WI38 (cell line): ENCODE results near the gene SLC25A20.
"Not testable (repeated sequence)": the region's sequence is repeated elsewhere in the genome, so short reads cannot be mapped to it uniquely, and the experiment has no call there.

Source experiments
- H3K4me3 ChIP-seq: 2 replicates; pipeline ENCODE4 v1.5.1; 2011; ENCODE audit warnings: low read depth, mild to moderate bottlenecking, control low read depth, low read length
- CTCF ChIP-seq: IDR thresholded peaks from 2 replicates; pipeline ENCODE4 v1.5.1; 2012; ENCODE audit warnings: low read depth, mild to moderate bottlenecking, control low read depth, low read length

Gene SLC25A20

GRCh38 chr3:48835650-48836366 lies 62.9 kb downstream of the SLC25A20 start:
- TF ChIP-seq CTCF: no peak
- H3K4me3 ChIP-seq: no peak overlapping the region

GRCh38 chr3:48832684-48833083 lies 66.0 kb downstream of the SLC25A20 start:
- H3K4me3 ChIP-seq: no peak overlapping the region

GRCh38 chr3:48830715-48831114 lies 68.0 kb downstream of the SLC25A20 start:
- no peak for TF ChIP-seq CTCF
- H3K4me3 ChIP-seq: no peak overlapping the region

More at GRCh38 chr3:48832684-48833083, 66.0 kb downstream of the SLC25A20 start:
- TF ChIP-seq CTCF: no peak

- not testable (repeated sequence) for H3K4me3 ChIP-seq
Observed at GRCh38 chr3:48829525-48829924, 69.2 kb downstream of the SLC25A20 start.

- H3K4me3 ChIP-seq: not testable (repeated sequence)
Observed at GRCh38 chr3:48827874-48828273, 70.8 kb downstream of the SLC25A20 start.

GRCh38 chr3:48826451-48826850 lies 72.2 kb downstream of the SLC25A20 start:
- no peak overlapping the region for H3K4me3 ChIP-seq
- TF ChIP-seq CTCF: no peak

GRCh38 chr3:48820612-48821324 lies 77.9 kb downstream of the SLC25A20 start:
- no peak overlapping the region for H3K4me3 ChIP-seq
- TF ChIP-seq CTCF: no peak

GRCh38 chr3:48819234-48820221 lies 79.2 kb downstream of the SLC25A20 start:
- no peak overlapping the region for H3K4me3 ChIP-seq
- no peak for TF ChIP-seq CTCF
